Esophagus muscularis mucosa (tissue), 4 donors: ENCODE measurements around the gene UBASH3B. TPM values are rescaled to one million over a fixed set of nuclear protein-coding genes. Genes with fewer than 3 reads are reported as not detected.

ENCODE experiments used
- DNase-seq: peaks from one replicate; pipeline ENCODE4 v3.0.0-alpha.2; 2017; ENCODE audit errors: extremely low spot score
- H3K27ac ChIP-seq, 4 donors: fragments of 200-600 bp; sonication (generic); replicated peaks in 1 of 4; 1 replicate in 3 of 4; 2 replicates in 1 of 4; pipeline ENCODE4 v1.5.1; 2016 to 2019; ENCODE audit warnings: mild to moderate bottlenecking in 1 of 4
- H3K27me3 ChIP-seq, 4 donors: fragments of 200-600 bp; sonication (generic); one replicate each; pipeline versions ENCODE4 v1.5.1 to v1.6.0; 2016 to 2019
- H3K36me3 ChIP-seq, 4 donors: fragments of 200-600 bp; sonication (generic); one replicate each; pipeline ENCODE4 v1.5.1; 2016 to 2019
- H3K4me1 ChIP-seq, 4 donors: fragments of 200-600 bp; sonication (generic); one replicate each; pipeline ENCODE4 v1.5.1; 2016 to 2019
- H3K4me3 ChIP-seq, 4 donors: fragments of 200-600 bp; sonication (generic); 1 replicate in 2 of 4; 2 replicates in 2 of 4; pipeline ENCODE4 v1.5.1; 2016 to 2019; ENCODE audit warnings: mild to moderate bottlenecking in 4 of 4, moderate library complexity in 1 of 4
- H3K9me3 ChIP-seq, 4 donors: fragments of 200-600 bp; sonication (generic); 1 replicate in 3 of 4; 2 replicates in 1 of 4; pipeline ENCODE4 v1.5.1; 2016 to 2019
- EP300 ChIP-seq: sonication (generic); formaldehyde crosslinking; IDR thresholded peaks from one replicate; pipeline ENCODE4 v1.6.1; 2017; ENCODE audit warnings: antibody characterized with exemption
- POLR2A ChIP-seq: fragments of 450-650 bp; IDR thresholded peaks from one replicate; pipeline ENCODE4 v1.6.1; 2017; ENCODE audit warnings: antibody characterized with exemption, moderate library complexity, mild to moderate bottlenecking, low read depth
- POLR2AphosphoS5 ChIP-seq, 2 donors: sonication (generic); formaldehyde crosslinking; IDR thresholded peaks; one replicate each; pipeline ENCODE4 v1.6.1; 2017; ENCODE audit warnings: antibody characterized with exemption in 2 of 2
- WGBS: methylation state at CpG from one replicate; pipeline ENCODE4 v1.1.5; 2018; 5-methylcytosine and 5-hydroxymethylcytosine counted together
- intact Hi-C: fragments of 100-400 bp; cut with DNase I; formaldehyde crosslinking; loops from one replicate; pipeline ENCODE4 v1.15.1; 2023
- total RNA-seq, 4 donors: library from RNA; depleted of rRNA; stranded (reverse); fragments of >200 nt; gene quantifications; one replicate each; pipeline versions ENCODE4 v1.1.0 to v1.2.1, GENCODE V29; 2016
- TF ChIP-seq, protein P1 (sequence below), 3 experiments: fragments of 200-600 bp in 2 of 3; fragments of 450-650 bp in 1 of 3; sonication (generic) in 2 of 3; IDR thresholded peaks; one replicate each; pipeline ENCODE4 v1.5.1; 2017 to 2019; ENCODE audit warnings: antibody characterized with exemption in 3 of 3, mild to moderate bottlenecking in 2 of 3, moderate library complexity in 1 of 3

UBASH3B gene
- total RNA-seq, 4 donors from 2014 or later: 0.42 to 6.8 (median 1.7) TPM

DNA sequence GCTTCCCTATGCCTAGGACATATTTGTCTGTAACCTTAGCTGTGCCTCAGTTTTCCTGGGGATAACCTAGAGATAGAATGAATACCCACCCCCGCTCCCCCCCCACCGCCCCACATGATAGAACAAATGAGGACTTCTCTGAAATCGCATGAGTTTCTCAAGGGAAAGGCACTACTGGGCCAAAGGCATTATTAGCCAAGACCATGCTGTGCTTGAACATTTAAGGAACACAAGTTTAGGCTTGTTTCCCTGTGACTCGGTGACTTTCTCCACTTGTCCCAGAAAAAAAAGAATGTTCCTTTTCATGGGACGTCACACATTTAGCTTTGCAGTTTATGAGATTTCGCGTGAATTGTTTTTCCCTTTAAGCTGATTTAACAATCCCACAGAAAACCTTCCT is 131.4 kb downstream of the UBASH3B start:
- no peak overlapping the region for H3K4me3 ChIP-seq
- TF ChIP-seq EP300 (no peak), POLR2AphosphoS5 (IDR thresholded peaks at IDR 0.05) (no peak), POLR2A (no peak)
- TF ChIP-seq, protein P1, sequence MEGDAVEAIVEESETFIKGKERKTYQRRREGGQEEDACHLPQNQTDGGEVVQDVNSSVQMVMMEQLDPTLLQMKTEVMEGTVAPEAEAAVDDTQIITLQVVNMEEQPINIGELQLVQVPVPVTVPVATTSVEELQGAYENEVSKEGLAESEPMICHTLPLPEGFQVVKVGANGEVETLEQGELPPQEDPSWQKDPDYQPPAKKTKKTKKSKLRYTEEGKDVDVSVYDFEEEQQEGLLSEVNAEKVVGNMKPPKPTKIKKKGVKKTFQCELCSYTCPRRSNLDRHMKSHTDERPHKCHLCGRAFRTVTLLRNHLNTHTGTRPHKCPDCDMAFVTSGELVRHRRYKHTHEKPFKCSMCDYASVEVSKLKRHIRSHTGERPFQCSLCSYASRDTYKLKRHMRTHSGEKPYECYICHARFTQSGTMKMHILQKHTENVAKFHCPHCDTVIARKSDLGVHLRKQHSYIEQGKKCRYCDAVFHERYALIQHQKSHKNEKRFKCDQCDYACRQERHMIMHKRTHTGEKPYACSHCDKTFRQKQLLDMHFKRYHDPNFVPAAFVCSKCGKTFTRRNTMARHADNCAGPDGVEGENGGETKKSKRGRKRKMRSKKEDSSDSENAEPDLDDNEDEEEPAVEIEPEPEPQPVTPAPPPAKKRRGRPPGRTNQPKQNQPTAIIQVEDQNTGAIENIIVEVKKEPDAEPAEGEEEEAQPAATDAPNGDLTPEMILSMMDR (IDR thresholded peaks at IDR 0.05): no peak
- no peaks in the 10 kb centered on the region for H3K27me3 ChIP-seq
- intact Hi-C loops: no loop called here
- no peak for DNase-seq
- no peak overlapping the region for H3K27ac ChIP-seq
- H3K4me1 ChIP-seq: peaks cover 0 to 15% (median 10%) of the 10 kb centered on the region in 4 donors
- H3K36me3 ChIP-seq: peaks cover 0 to 8% (median 4%) of the 10 kb centered on the region in 4 donors
- no peaks in the 10 kb centered on the region for H3K9me3 ChIP-seq
- WGBS: 92% methylated on average over 7 of the region's 7 CpGs

DNA sequence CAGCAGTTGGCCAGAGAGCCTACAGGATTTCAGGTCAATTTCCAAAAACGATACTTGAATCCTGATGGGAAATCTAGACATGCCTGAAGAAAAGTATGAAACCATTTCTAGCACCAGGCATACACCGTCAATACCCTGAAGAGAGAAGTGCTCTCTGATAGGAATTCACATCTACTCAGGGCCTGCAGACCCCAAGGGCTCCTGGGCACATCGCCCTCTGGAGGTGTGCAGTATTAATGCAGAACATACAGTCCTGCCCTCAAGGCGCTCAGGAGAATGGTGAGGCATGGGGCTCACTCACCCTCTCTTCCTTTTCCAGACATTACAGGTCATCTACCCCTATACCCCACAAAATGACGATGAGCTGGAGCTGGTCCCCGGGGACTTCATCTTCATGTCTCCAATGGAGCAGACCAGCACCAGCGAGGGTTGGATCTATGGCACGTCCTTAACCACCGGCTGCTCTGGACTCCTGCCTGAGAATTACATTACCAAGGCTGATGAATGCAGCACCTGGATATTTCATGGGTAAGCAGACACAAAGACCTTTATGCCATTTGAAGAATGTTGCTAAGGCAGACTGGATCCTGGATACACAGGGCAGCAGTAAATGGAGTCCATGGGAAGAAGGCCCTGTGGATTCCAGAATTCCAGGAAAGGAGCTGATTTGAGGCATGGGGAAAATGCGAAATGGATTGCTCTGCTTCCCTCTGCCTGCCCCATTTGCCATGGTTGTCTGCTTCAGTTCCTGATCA is 133.4 kb downstream of the UBASH3B start:
- no peak for TF ChIP-seq POLR2A
- TF ChIP-seq EP300: no peak
- no peak for TF ChIP-seq POLR2AphosphoS5 (IDR thresholded peaks at IDR 0.05)
- TF ChIP-seq, protein P1 (IDR thresholded peaks at IDR 0.05): no peak
- intact Hi-C loops: no loop called here
- Histone ChIP-seq H3K27ac (no peak overlapping the region), H3K36me3 (peaks cover 0 to 8% (median 4%) of the 10 kb centered on the region in 4 donors), H3K4me3 (no peak overlapping the region), H3K27me3 (no peaks in the 10 kb centered on the region), H3K9me3 (no peaks in the 10 kb centered on the region), H3K4me1 (peaks cover 0 to 15% (median 10%) of the 10 kb centered on the region in 4 donors)
- WGBS: 93% methylated on average over 10 of the region's 10 CpGs
- no peak for DNase-seq

DNA sequence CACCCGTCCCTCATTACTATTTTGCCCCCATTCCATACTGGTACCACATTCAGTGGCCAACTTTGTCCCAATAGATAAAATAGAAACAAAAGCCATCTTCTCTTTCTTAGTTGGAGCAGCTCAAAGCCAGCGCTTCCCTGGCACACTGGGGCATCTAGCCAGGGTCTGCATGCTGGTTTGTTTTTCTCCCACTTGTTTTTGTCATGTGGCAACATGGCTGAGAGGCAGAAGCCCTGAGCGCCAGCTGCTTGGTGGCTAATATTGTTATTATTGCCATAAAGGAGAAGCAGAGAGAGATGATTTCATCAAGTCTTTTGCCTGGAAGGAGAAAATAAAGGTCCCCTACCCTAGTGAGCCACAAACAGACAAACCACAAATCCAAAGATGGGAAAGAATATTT is 134.4 kb downstream of the UBASH3B start:
- intact Hi-C loops: no loop called here

DNA sequence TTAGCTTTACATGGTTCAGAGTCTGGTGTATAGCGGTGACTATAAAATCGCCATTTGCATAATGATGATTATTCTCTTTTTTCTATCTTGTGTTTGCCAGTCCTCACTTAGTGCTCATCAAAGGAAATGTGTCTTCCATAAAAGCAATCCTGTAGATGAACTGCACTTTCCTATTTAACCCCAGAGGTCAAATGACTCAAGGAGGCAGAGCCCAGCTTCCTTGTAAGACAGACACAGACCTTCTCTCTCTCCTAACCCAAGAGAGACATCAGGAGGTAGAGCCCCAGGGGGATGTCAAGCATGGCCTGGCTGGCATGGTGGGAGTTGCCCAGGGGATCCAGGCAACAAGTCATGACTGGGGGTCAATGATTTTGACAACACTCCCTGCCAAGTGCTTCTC is 135.9 kb downstream of the UBASH3B start:
- DNase-seq: no peak
- H3K27me3 ChIP-seq: no peaks in the 10 kb centered on the region
- H3K9me3 ChIP-seq: no peaks in the 10 kb centered on the region
- TF ChIP-seq POLR2A (no peak), EP300 (no peak), POLR2AphosphoS5 (IDR thresholded peaks at IDR 0.05) (no peak)
- TF ChIP-seq, protein P1 (IDR thresholded peaks at IDR 0.05): no peak
- intact Hi-C loops: no loop called here
- no peaks in the 10 kb centered on the region for H3K4me1 ChIP-seq
- H3K4me3 ChIP-seq: no peak overlapping the region
- H3K36me3 ChIP-seq: peaks cover 0 to 8% (median 4%) of the 10 kb centered on the region in 4 donors
- 97% methylated on average over 2 of the region's 2 CpGs for whole genome bisulfite sequencing
- H3K27ac ChIP-seq: no peak overlapping the region

More for the DNA sequence above, 134.4 kb downstream of the UBASH3B start:
- Histone ChIP-seq H3K9me3 (no peaks in the 10 kb centered on the region), H3K4me3 (no peak overlapping the region), H3K4me1 (peaks cover 0 to 7% (median 4%) of the 10 kb centered on the region in 4 donors), H3K36me3 (peaks cover 0 to 8% (median 4%) of the 10 kb centered on the region in 4 donors), H3K27ac (no peak overlapping the region), H3K27me3 (no peaks in the 10 kb centered on the region)
- WGBS: 81% methylated on average over 3 of the region's 3 CpGs
- no peak for TF ChIP-seq POLR2AphosphoS5 (IDR thresholded peaks at IDR 0.05)
- TF ChIP-seq POLR2A: no peak
- TF ChIP-seq, protein P1 (IDR thresholded peaks at IDR 0.05): no peak
- no peak for TF ChIP-seq EP300
- DNase-seq: no peak
